ENCODE measurements around the gene CASP10. TPM values are rescaled to one million over a fixed set of nuclear protein-coding genes. Genes with fewer than 3 reads are reported as not detected.
A peak's percentile ranks its signal among the peaks of the same experiment; 100 is the strongest.
"Not testable (repeated sequence)": the region's sequence is repeated elsewhere in the genome, so short reads cannot be mapped to it uniquely, and the experiment has no call there.

Gene CASP10
- total RNA-seq, 2 experiments from 2014 or later: 18.3 to 22.6 TPM

- H3K4me1 Mint-ChIP-seq (ENCODE audit: low read depth): peaks cover 41% of the 10 kb centered on the region
- no peak for TF ChIP-seq CTCF (IDR thresholded peaks at IDR 0.05)
- POLR2A ChIA-PET: interaction anchor here (0.6 to 2.4 kb wide), 4 partner anchors 11 to 185 kb away, joined by 3 to 20 read pairs (median 4); partner anchors contain the start of gene CFLAR
- no peaks in the 10 kb centered on the region for H3K27me3 Mint-ChIP-seq
- ATAC-seq (no peak), DNase-seq (no peak)
- CTCF ChIA-PET: interaction anchor here (0.9 to 2.4 kb wide), 7 partner anchors 9 to 247 kb away, joined by 3 to 9 read pairs (median 4); no protein-coding TSS in a partner anchor
- H3K4me3 Mint-ChIP-seq: no peak overlapping the region
- no peaks in the 10 kb centered on the region for H3K9me3 Mint-ChIP-seq
- peak overlapping the region; percentile 59 for H3K27ac Mint-ChIP-seq
- peaks cover 63% of the 10 kb centered on the region for H3K36me3 Mint-ChIP-seq (ENCODE audit: low read depth)
- intact Hi-C loops (cut with micrococcal nuclease): no loop called here
These were observed 34.4 kb upstream of the CASP10 start for GRCh38 chr2:201148434-201148990.

- DNase-seq (no peak), ATAC-seq (no peak)
- H3K4me1 Mint-ChIP-seq (ENCODE audit: low read depth): peaks cover 41% of the 10 kb centered on the region
- no peak overlapping the region for H3K4me3 Mint-ChIP-seq
- no peaks in the 10 kb centered on the region for H3K27me3 Mint-ChIP-seq
- no peaks in the 10 kb centered on the region for H3K9me3 Mint-ChIP-seq
- TF ChIP-seq CTCF (IDR thresholded peaks at IDR 0.05): no peak
- intact Hi-C loops (cut with micrococcal nuclease): no loop called here
- ChIA-PET POLR2A (interaction anchor here (0.6 to 2.4 kb wide), 3 partner anchors 14 to 186 kb away, joined by 3 to 20 read pairs (median 4); partner anchors contain the start of gene CFLAR), CTCF (interaction anchor here (0.9 to 2.4 kb wide), 7 partner anchors 9 to 248 kb away, joined by 3 to 9 read pairs (median 4); no protein-coding TSS in a partner anchor)
- H3K36me3 Mint-ChIP-seq (ENCODE audit: low read depth): peaks cover 60% of the 10 kb centered on the region
- H3K27ac Mint-ChIP-seq: peak overlapping the region; percentile 59
These were observed 33.7 kb upstream of the CASP10 start for GRCh38 chr2:201149064-201149820.

GRCh38 chr2:201149821-201150165, 33.1 kb upstream of the CASP10 start:
- H3K27me3 Mint-ChIP-seq; DNase-seq; ATAC-seq; H3K4me3 Mint-ChIP-seq; H3K9me3 Mint-ChIP-seq; intact Hi-C loops (cut with micrococcal nuclease): not testable (repeated sequence)
- H3K27ac Mint-ChIP-seq: peak overlapping the region; percentile 46
- ChIA-PET POLR2A (interaction anchor here (2.4 kb wide), 1 partner anchor 33 kb away, joined by 20 read pairs; the partner anchor contains the start of gene CFLAR), CTCF (interaction anchor here (1.0 to 1.1 kb wide), 3 partner anchors 9 to 82 kb away, joined by 4 to 6 read pairs (median 4); no protein-coding TSS in a partner anchor)
- peaks cover 44% of the 10 kb centered on the region for H3K4me1 Mint-ChIP-seq (ENCODE audit: low read depth)
- H3K36me3 Mint-ChIP-seq (ENCODE audit: low read depth): peaks cover 66% of the 10 kb centered on the region

- no peaks in the 10 kb centered on the region for H3K9me3 Mint-ChIP-seq
- H3K27ac Mint-ChIP-seq: peak overlapping the region; percentile 60
- ATAC-seq: no peak
- CTCF ChIA-PET: interaction anchor here (0.7 to 1.1 kb wide), 7 partner anchors 8 to 82 kb away, joined by 3 to 6 read pairs (median 4); no protein-coding TSS in a partner anchor
- peaks cover 68% of the 10 kb centered on the region for H3K36me3 Mint-ChIP-seq (ENCODE audit: low read depth)
- no peak for TF ChIP-seq CTCF (IDR thresholded peaks at IDR 0.05)
- POLR2A ChIA-PET: interaction anchor here (0.9 kb wide), 1 partner anchor 15 kb away, joined by 3 read pairs; no protein-coding TSS in a partner anchor
- no peaks in the 10 kb centered on the region for H3K27me3 Mint-ChIP-seq
- no peak overlapping the region for H3K4me3 Mint-ChIP-seq
- DNase-seq: no peak
- H3K4me1 Mint-ChIP-seq (ENCODE audit: low read depth): peaks cover 46% of the 10 kb centered on the region
- intact Hi-C loops (cut with micrococcal nuclease): no loop called here
These were observed 32.4 kb upstream of the CASP10 start for GRCh38 chr2:201150454-201151020.
